ENCODE measurements around the gene S100PBP. TPM values are rescaled to one million over a fixed set of nuclear protein-coding genes. Genes with fewer than 3 reads are reported as not detected.
"Not testable (repeated sequence)": the region's sequence is repeated elsewhere in the genome, so short reads cannot be mapped to it uniquely, and the experiment has no call there.

Gene S100PBP
- total and polyA plus RNA-seq, 7 donors: 3.2 to 50.7 (median 25.2) TPM

- WGBS, 2 donors: 98 to 100% methylated on average over 1 of the region's 1 CpG
- Histone ChIP-seq H3K4me1 (no peaks in the 10 kb centered on the region), H3K9me3 (no peaks in the 10 kb centered on the region), H3K4me3 (no peak overlapping the region), H3K27ac (no peak overlapping the region), H3K36me3 (peaks cover 0 to 60% (median 10%) of the 10 kb centered on the region in 4 donors), H3K27me3 (no peaks in the 10 kb centered on the region)
- no peak for DNase-seq
- intact Hi-C loops (cut with DNase I): no loop called here
- no peak for TF ChIP-seq EP300 (IDR thresholded peaks at IDR 0.05)
- TF ChIP-seq CTCF (IDR thresholded peaks at IDR 0.05): no peak
Observed at GRCh38 chr1:32797456-32797855, 20.0 kb upstream of the S100PBP start.

GRCh38 chr1:32798191-32798590 is 19.3 kb upstream of the S100PBP start:
- H3K27me3 ChIP-seq: no peaks in the 10 kb centered on the region
- no peaks in the 10 kb centered on the region for H3K9me3 ChIP-seq
- no peak overlapping the region for H3K27ac ChIP-seq
- 95 to 97% methylated on average over 4 of the region's 4 CpGs for WGBS, 2 donors
- TF ChIP-seq POLR2A (IDR thresholded peaks at IDR 0.05) (no peak), CTCF (IDR thresholded peaks at IDR 0.05) (no peak), POLR2AphosphoS5 (IDR thresholded peaks at IDR 0.05) (no peak), EP300 (IDR thresholded peaks at IDR 0.05) (no peak)
- intact Hi-C loops (cut with DNase I): no loop called here
- peaks cover 0 to 62% (median 10%) of the 10 kb centered on the region in 4 donors for H3K36me3 ChIP-seq
- H3K4me3 ChIP-seq: no peak overlapping the region
- no peak for DNase-seq
- no peaks in the 10 kb centered on the region for H3K4me1 ChIP-seq

GRCh38 chr1:32798679-32799416 is 18.6 kb upstream of the S100PBP start:
- intact Hi-C loops (cut with DNase I): no loop called here
- no peaks in the 10 kb centered on the region for H3K27me3 ChIP-seq
- H3K4me3 ChIP-seq: no peak overlapping the region
- no peak for DNase-seq
- 82 to 86% methylated on average over 8 of the region's 8 CpGs for WGBS, 2 donors
- no peaks in the 10 kb centered on the region for H3K9me3 ChIP-seq
- H3K36me3 ChIP-seq: peaks cover 0 to 62% (median 8%) of the 10 kb centered on the region in 4 donors
- no peak overlapping the region for H3K27ac ChIP-seq
- H3K4me1 ChIP-seq: no peaks in the 10 kb centered on the region
- TF ChIP-seq EP300 (IDR thresholded peaks at IDR 0.05) (no peak), POLR2A (IDR thresholded peaks at IDR 0.05) (no peak), CTCF (IDR thresholded peaks at IDR 0.05) (no peak), POLR2AphosphoS5 (IDR thresholded peaks at IDR 0.05) (no peak)

GRCh38 chr1:32801096-32801715 is 16.2 kb upstream of the S100PBP start:
- TF ChIP-seq POLR2A (IDR thresholded peaks at IDR 0.05) (no peak), POLR2AphosphoS5 (IDR thresholded peaks at IDR 0.05) (no peak), CTCF (IDR thresholded peaks at IDR 0.05) (no peak), EP300 (IDR thresholded peaks at IDR 0.05) (no peak)
- Histone ChIP-seq H3K27ac (no peak overlapping the region), H3K9me3 (no peaks in the 10 kb centered on the region), H3K27me3 (no peaks in the 10 kb centered on the region), H3K4me1 (no peaks in the 10 kb centered on the region), H3K4me3 (no peak overlapping the region), H3K36me3 (peaks cover 0 to 59% (median 12%) of the 10 kb centered on the region in 4 donors)
- intact Hi-C loops (cut with DNase I): no loop called here
- 63 to 88% methylated on average over 9 of the region's 9 CpGs for WGBS, 2 donors
- no peak for DNase-seq

GRCh38 chr1:32804460-32804859 is 13.0 kb upstream of the S100PBP start:
- H3K4me3 ChIP-seq; intact Hi-C loops (cut with DNase I); H3K4me1 ChIP-seq; H3K27me3 ChIP-seq; H3K27ac ChIP-seq; DNase-seq; H3K9me3 ChIP-seq: not testable (repeated sequence)
- WGBS, 2 donors: 97 to 99% methylated on average over 29 of the region's 30 CpGs
- H3K36me3 ChIP-seq: peaks cover 0 to 64% (median 18%) of the 10 kb centered on the region in 4 donors
